Neural crest cell (in vitro differentiated cells): ENCODE data around the gene XCL2. TPM values are rescaled to one million over a fixed set of nuclear protein-coding genes. Genes with fewer than 3 reads are reported as not detected.

Source experiments
- DNase-seq: peaks from one replicate; pipeline ENCODE4 v3.0.0; 2021; ENCODE audit warnings: low read depth, mixed read lengths, low spot score
- H3K27ac Mint-ChIP-seq: one replicate; pipeline ENCODE4 v1.8.0; 2021; ENCODE audit warnings: mild to moderate bottlenecking, mixed read lengths; ENCODE audit not compliant: unreplicated experiment
- H3K27me3 Mint-ChIP-seq: 2 replicates; pipeline ENCODE4 v1.8.0; 2021; ENCODE audit warnings: low read depth, mild to moderate bottlenecking, mixed read lengths
- H3K36me3 Mint-ChIP-seq: 2 replicates; pipeline ENCODE4 v1.8.0; 2021; ENCODE audit warnings: low read depth, mild to moderate bottlenecking, mixed read lengths
- H3K4me1 Mint-ChIP-seq: 2 replicates; pipeline ENCODE4 v1.8.0; 2021; ENCODE audit warnings: mixed read lengths
- H3K4me3 Mint-ChIP-seq: one replicate; pipeline ENCODE4 v1.8.0; 2021; ENCODE audit warnings: mild to moderate bottlenecking, mixed read lengths
- H3K9me3 Mint-ChIP-seq: 2 replicates; pipeline ENCODE4 v1.8.0; 2021; ENCODE audit warnings: mixed read lengths
- total RNA-seq: library from RNA; stranded (reverse); gene quantifications from 2 replicates; pipeline ENCODE4 v1.2.1, GENCODE V29; 2021
- TF ChIP-seq, protein P1 (sequence below): fragments of 200-600 bp; sonication (generic); conservative IDR thresholded peaks from 2 replicates; pipeline ENCODE4 v1.5.0; 2021; ENCODE audit warnings: antibody characterized with exemption, mild to moderate bottlenecking

The XCL2 gene
- total RNA-seq, 1 donor from 2014 or later: not detected

DNA sequence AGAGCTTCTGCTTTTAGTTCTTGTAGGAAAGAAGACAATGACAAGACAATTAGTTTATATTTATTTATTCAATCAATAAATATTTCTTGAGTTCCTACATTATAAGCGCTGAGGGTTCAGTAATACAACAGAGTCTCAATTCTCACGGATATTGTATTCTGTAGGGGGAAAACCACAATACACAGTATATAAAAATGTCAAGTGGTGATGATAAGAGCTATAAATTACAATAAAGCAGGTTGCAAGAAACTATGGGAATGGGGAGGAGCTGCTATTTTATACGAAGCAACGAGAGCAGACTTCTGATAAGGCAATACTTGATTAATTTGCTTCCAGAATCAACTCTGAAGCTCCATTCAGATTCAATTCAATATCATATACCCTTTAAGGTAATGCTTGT, 22.0 kb upstream of the XCL2 start:
- TF ChIP-seq, protein P1, sequence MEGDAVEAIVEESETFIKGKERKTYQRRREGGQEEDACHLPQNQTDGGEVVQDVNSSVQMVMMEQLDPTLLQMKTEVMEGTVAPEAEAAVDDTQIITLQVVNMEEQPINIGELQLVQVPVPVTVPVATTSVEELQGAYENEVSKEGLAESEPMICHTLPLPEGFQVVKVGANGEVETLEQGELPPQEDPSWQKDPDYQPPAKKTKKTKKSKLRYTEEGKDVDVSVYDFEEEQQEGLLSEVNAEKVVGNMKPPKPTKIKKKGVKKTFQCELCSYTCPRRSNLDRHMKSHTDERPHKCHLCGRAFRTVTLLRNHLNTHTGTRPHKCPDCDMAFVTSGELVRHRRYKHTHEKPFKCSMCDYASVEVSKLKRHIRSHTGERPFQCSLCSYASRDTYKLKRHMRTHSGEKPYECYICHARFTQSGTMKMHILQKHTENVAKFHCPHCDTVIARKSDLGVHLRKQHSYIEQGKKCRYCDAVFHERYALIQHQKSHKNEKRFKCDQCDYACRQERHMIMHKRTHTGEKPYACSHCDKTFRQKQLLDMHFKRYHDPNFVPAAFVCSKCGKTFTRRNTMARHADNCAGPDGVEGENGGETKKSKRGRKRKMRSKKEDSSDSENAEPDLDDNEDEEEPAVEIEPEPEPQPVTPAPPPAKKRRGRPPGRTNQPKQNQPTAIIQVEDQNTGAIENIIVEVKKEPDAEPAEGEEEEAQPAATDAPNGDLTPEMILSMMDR: no peak
- DNase-seq: no peak
- H3K27me3 Mint-ChIP-seq: peaks cover 5% of the 10 kb centered on the region
- peaks cover 5% of the 10 kb centered on the region for H3K36me3 Mint-ChIP-seq
- H3K9me3 Mint-ChIP-seq: no peaks in the 10 kb centered on the region
- H3K4me3 Mint-ChIP-seq: no peak overlapping the region
- H3K27ac Mint-ChIP-seq: no peak overlapping the region
- H3K4me1 Mint-ChIP-seq: no peaks in the 10 kb centered on the region

DNA sequence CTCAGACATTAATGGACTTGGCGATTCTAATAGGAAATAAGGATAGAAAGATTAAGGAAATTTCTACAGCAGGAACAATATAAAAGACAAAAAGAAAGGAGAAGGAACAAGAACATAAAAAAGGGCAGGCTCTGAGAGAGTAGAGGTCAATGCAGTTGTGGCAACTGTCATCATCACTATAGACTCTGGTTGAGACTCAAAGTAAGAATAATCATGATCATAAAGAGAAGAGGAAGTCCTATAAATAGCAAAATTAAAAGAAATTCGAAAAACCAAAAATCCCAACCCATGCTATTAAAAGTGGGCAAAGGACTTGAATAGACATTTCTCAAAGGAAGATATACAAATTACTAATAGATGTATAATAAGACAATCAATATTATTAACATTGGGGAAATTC, 18.2 kb upstream of the XCL2 start:
- no peak for DNase-seq
- peaks cover 7% of the 10 kb centered on the region for H3K27me3 Mint-ChIP-seq
- H3K36me3 Mint-ChIP-seq: peaks cover 5% of the 10 kb centered on the region
- H3K4me1 Mint-ChIP-seq: no peaks in the 10 kb centered on the region
- H3K27ac Mint-ChIP-seq: no peak overlapping the region
- H3K4me3 Mint-ChIP-seq: no peak overlapping the region
- TF ChIP-seq, protein P1: no peak
- H3K9me3 Mint-ChIP-seq: no peaks in the 10 kb centered on the region

DNA sequence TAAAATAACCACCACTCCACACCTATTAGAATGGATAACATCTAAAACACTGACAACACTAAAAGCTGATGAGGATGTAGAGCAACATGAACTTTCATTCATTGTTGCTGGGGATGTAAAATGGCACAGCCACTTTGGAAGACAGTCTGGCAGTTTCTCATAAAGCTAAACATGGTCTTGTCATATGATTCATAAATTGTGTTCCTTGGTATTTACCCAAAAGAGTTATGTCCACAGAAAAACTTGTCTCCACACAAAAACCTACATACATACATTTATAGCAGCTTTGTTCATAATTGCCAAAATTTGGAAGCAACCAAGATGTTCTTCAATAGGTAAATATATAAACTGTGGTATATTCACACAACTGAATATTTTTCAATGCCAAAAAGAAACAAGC, 16.6 kb upstream of the XCL2 start:
- Mint-ChIP-seq H3K4me3 (no peak overlapping the region), H3K4me1 (no peaks in the 10 kb centered on the region), H3K9me3 (no peaks in the 10 kb centered on the region), H3K27me3 (peaks cover 7% of the 10 kb centered on the region), H3K36me3 (peaks cover 5% of the 10 kb centered on the region), H3K27ac (no peak overlapping the region)
- DNase-seq: no peak
- TF ChIP-seq, protein P1: no peak

DNA sequence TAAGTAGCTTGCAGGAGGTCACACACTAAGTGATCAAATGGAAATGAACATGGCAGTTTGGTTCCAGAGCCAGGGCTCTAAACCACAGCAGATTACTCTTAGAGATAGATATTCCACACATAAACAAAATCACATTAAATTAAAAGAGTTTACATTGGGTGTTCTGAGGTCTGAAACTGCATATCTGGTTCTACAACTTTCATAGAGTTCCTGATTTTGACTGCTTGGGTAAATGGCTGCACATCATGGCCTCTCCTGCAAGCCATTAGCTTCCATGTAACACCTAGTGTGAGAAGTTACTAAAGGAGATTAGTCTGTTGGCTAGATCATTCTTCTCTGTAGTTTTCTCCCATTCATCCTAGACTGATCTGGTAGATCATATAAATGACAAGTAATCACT, 12.8 kb upstream of the XCL2 start:
- Mint-ChIP-seq H3K4me3 (no peak overlapping the region), H3K36me3 (no peaks in the 10 kb centered on the region), H3K9me3 (no peaks in the 10 kb centered on the region), H3K4me1 (no peaks in the 10 kb centered on the region), H3K27ac (no peak overlapping the region), H3K27me3 (peaks cover 2% of the 10 kb centered on the region)
- no peak for DNase-seq
- TF ChIP-seq, protein P1: no peak

DNA sequence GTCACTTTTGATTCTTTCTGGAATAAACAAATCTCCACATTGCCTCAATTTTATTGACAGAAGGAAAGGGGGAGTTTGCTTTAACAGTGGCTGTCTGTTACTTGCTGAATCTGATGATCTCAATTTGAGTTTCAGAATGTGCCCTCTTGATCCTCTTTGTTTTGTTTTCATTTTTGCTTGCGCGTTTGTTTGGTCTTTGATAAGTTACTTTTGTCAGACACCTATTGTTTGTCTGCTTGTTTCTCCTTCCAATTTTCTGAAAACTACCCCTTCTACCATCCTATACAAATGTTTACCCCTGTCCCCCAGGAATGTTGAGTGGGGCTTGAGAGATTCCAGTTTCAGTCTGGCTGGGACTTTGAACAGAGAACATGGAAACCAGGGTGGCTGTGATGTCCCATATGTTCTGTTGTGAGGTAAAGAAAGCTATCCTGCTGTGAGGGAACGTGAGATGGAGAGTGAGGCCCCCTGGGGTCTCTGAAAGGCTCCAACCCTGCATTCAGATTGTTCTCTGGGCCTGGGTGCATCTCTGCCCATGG, 11.8 kb upstream of the XCL2 start:
- Mint-ChIP-seq H3K36me3 (no peaks in the 10 kb centered on the region), H3K27ac (no peak overlapping the region), H3K9me3 (no peaks in the 10 kb centered on the region), H3K4me3 (no peak overlapping the region), H3K27me3 (peaks cover 2% of the 10 kb centered on the region), H3K4me1 (no peaks in the 10 kb centered on the region)
- TF ChIP-seq, protein P1: no peak
- no peak for DNase-seq
